GM15510 (cell line): ENCODE measurements around the gene CACNA1A.

Experiments used
- POLR2A ChIP-seq: IDR thresholded peaks from 3 replicates; pipeline ENCODE4 v1.6.1; 2011; ENCODE audit warnings: borderline replicate concordance; ENCODE audit not compliant: insufficient read length; ENCODE audit errors: extremely low read depth

The CACNA1A gene

DNA sequence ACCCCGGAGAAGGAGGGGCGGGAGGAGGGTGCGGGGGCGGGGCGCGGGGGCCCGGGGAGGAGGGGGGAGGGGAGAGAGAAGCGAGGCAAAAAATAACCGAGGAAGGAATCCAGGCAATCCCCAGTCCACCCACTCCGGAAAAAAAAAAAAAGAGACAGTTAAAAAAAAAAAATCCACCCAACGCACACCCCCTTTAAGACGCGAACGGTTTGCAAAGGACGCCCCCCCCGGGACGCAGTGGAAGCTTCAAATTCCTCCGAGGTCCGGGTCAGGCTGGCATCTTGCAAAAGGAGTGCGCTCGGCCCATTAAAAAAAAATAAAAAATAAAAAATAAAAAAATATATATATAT lies at the start of gene CACNA1A:
Gene CACNA1A, minus strand, starts transcription at position 9 of the 350 bp plus-strand sequence. CDS start 255 bp downstream, outside the sequence.
- no peak for TF ChIP-seq POLR2A

- TF ChIP-seq POLR2A = no peak
Measured at GRCh38 chr19:13554506-13555240, 48.4 kb upstream of the CACNA1A start.

- TF ChIP-seq POLR2A = no peak
Measured at GRCh38 chr19:13553880-13554400, 47.7 kb upstream of the CACNA1A start.

DNA sequence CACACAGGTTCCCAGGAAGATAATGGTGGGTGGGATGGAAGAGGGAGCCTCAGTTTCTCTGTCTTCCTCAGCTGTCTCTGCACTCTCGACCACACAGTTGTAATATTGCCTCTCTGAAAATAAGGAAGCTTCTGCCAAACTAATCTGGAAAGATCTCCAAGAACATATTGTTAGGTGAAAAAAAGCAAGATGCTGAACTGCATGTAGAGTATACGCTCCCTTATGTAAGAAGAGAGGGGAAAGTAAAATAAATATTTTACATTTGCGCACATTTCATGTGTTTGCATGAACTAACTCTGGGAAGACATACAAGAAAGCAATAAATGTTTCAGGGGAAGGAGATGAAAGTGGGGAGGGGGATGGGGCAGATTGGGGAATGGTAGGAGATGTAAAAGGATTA lies 41.9 kb upstream of the CACNA1A start:
- no peak for TF ChIP-seq POLR2A

- no peak for TF ChIP-seq POLR2A
Measured at GRCh38 chr19:13547102-13547501, 40.8 kb upstream of the CACNA1A start.

GRCh38 chr19:13544423-13544822 lies 38.1 kb upstream of the CACNA1A start:
- no peak for TF ChIP-seq POLR2A

DNA sequence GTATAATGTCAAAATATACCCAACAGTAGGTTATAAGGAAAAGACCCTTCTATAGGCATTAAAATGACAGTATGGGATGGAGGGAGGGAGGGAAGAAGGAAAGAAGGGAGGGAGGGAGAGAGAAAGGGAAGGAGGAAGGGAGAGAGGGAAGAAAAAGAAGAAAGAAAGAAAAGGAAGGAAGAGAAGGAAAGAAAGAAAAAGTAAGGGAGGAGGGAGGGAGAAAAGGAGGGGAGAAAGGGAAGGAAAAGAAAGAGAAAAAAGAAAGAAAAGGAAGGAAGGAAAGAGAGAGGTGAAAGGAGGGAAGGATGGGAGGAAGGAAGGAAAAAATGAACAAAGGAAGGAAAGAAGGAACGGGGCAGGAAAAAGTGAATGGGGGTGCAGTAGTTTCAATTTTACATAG lies 35.3 kb upstream of the CACNA1A start:
- no peak for TF ChIP-seq POLR2A

GRCh38 chr19:13539332-13539731 lies 33.1 kb upstream of the CACNA1A start:
- TF ChIP-seq POLR2A = no peak

DNA sequence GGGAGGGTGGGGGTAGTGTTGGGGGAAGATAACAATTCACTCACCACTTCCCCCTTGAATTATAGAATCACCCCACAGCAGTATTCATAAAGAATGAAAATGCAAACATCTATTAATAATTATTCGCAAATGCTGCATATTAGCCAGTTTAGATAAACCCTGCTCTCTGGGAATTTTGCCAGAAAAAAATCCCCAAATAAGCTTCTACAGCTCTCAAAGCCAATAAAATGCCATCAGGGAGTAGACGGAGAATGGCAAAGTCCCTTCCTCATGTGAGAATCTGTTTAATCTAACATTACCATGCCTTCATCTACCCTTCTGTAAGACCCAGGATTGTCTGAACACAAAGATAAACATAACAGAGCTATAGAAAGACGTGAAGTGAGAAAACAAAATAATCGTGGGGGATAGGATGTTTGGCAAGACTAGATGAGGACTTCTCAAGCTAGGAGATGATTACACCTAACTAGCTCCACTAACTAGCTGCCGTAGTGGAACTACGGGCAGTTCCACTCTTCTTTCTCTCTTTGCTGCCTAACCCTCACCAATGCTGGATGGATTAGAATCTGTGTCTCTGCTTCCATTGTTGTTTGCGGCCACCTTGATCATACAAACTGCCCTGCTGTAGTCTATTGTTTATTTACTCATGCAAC lies 32.4 kb upstream of the CACNA1A start:
- TF ChIP-seq POLR2A = no peak

GRCh38 chr19:13537454-13537853 lies 31.2 kb upstream of the CACNA1A start:
- no peak for TF ChIP-seq POLR2A

- no peak for TF ChIP-seq POLR2A
Measured at GRCh38 chr19:13530720-13531119, 24.4 kb upstream of the CACNA1A start.

DNA sequence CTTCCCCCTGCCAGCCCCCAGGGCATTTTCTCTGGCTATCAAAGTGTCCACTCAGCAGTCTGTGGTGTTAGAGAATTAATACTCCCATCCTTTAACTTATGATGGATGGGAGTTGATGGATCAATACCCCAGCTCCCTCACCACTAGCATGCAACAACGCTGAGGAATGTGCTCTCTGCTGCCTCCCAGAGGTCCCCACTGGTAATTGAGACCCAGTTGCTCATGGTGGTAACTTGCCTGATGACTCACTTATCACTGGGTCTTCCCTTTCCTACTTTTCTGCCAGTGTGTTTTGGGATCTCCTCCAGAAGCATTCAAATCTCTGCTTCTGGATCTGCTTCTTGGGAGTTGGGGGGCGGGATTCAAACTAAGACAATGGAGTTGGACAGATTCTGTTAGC lies 20.3 kb upstream of the CACNA1A start:
- TF ChIP-seq POLR2A = no peak

- TF ChIP-seq POLR2A = no peak
Measured at GRCh38 chr19:13521066-13521465, 14.8 kb upstream of the CACNA1A start.

GRCh38 chr19:13511947-13512346 lies 5.7 kb upstream of the CACNA1A start:
- no peak for TF ChIP-seq POLR2A

DNA sequence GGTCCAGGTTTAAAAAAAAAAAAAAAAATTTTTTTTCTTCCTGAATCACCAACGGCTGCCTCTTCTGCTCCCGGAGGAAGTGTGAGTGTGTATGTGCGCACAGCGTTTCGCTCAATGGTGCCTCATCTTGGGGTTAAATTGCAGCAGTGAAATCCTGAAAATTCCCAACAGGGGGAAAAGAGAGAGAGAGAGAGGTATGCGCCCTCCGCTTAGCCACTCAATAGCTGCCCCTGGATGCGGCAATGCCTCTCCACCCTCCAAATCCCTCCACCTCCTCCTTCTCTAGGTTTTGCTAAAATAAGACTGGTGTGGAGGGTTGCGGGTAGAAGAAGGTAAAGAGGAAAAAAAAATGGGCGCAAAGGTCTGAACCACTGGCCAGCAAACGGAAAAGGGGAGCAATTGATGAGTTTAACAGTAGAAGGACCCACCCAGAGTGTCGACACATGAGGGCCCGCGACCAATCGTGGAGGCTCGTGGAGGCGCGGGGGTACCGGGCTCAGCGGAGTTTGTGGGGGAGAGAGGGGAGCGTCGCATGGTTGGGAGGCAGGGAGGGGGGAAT lies 853 bp upstream of the CACNA1A start:
- no peak for TF ChIP-seq POLR2A
